Right atrium auricular region (tissue), 2 donors: ENCODE results near the gene OMG. TPM values are rescaled to one million over a fixed set of nuclear protein-coding genes. Genes with fewer than 3 reads are reported as not detected.

Experiments used
- DNase-seq: peaks from one replicate; pipeline ENCODE4 v3.0.0-alpha.2; 2019; ENCODE audit warnings: low spot score
- H3K27ac ChIP-seq, 2 donors: fragments of 200-600 bp; sonication (generic); 1 replicate in 1 of 2; 2 replicates in 1 of 2; pipeline ENCODE4 v1.5.1; 2016 to 2019
- H3K27me3 ChIP-seq, 2 donors: fragments of 200-600 bp; sonication (generic); one replicate each; pipeline versions ENCODE4 v1.5.1 to v1.6.0; 2017 to 2019
- H3K36me3 ChIP-seq: fragments of 200-600 bp; sonication (generic); one replicate; pipeline ENCODE4 v1.5.1; 2016
- H3K4me1 ChIP-seq, 2 donors: fragments of 200-600 bp; sonication (generic); one replicate each; pipeline versions ENCODE4 v1.5.1 to v1.6.0; 2017 to 2019
- H3K4me3 ChIP-seq, 2 donors: fragments of 200-600 bp; sonication (generic); 1 replicate in 1 of 2; 2 replicates in 1 of 2; pipeline ENCODE4 v1.5.1; 2017 to 2019; ENCODE audit warnings: mild to moderate bottlenecking in 1 of 2, moderate library complexity in 1 of 2
- H3K9me3 ChIP-seq, 2 donors: fragments of 200-600 bp; sonication (generic); one replicate each; pipeline ENCODE4 v1.5.1; 2019
- total RNA-seq, 2 donors: library from RNA; depleted of rRNA; stranded (reverse); fragments of >200 nt; gene quantifications; one replicate each; pipeline ENCODE4 v1.1.0, GENCODE V29; 2016
- TF ChIP-seq, protein P1 (sequence below), 2 donors: fragments of 200-600 bp; sonication (generic); IDR thresholded peaks; one replicate each; pipeline ENCODE4 v1.5.1; 2019; ENCODE audit warnings: antibody characterized with exemption in 2 of 2

The OMG gene
- total RNA-seq, 2 donors from 2014 or later: 0.47 to 0.74 TPM

- no peak overlapping the region for H3K4me3 ChIP-seq
- no peaks in the 10 kb centered on the region for H3K27me3 ChIP-seq
- H3K36me3 ChIP-seq: peaks cover 29% of the 10 kb centered on the region
- no peak for DNase-seq
- no peaks in the 10 kb centered on the region for H3K4me1 ChIP-seq
- TF ChIP-seq, protein P1, sequence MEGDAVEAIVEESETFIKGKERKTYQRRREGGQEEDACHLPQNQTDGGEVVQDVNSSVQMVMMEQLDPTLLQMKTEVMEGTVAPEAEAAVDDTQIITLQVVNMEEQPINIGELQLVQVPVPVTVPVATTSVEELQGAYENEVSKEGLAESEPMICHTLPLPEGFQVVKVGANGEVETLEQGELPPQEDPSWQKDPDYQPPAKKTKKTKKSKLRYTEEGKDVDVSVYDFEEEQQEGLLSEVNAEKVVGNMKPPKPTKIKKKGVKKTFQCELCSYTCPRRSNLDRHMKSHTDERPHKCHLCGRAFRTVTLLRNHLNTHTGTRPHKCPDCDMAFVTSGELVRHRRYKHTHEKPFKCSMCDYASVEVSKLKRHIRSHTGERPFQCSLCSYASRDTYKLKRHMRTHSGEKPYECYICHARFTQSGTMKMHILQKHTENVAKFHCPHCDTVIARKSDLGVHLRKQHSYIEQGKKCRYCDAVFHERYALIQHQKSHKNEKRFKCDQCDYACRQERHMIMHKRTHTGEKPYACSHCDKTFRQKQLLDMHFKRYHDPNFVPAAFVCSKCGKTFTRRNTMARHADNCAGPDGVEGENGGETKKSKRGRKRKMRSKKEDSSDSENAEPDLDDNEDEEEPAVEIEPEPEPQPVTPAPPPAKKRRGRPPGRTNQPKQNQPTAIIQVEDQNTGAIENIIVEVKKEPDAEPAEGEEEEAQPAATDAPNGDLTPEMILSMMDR (IDR thresholded peaks at IDR 0.05): no peak
- H3K9me3 ChIP-seq: no peaks in the 10 kb centered on the region
- H3K27ac ChIP-seq: no peak overlapping the region
Observed at GRCh38 chr17:31260151-31260550, 36.9 kb downstream of the OMG start.

DNA sequence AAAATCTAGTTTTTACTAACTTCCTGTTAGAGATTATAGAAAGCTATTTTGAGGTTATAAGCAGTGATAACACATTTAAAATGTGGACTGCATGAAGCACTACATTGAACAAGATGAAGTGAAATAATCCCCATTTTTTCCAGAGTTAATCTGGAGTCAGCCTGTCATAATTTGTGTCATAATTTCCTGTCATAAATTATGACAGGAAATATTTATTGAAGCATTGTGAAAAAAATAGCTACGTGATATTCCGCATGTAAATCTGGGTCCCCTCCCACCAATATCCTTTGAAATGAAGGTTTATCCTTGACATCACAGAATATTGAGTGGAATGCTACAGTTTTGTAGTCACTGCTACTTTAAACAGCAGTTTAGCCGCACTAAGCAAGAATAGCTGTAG lies 40.1 kb downstream of the OMG start:
- no peaks in the 10 kb centered on the region for H3K9me3 ChIP-seq
- H3K4me1 ChIP-seq: no peaks in the 10 kb centered on the region
- TF ChIP-seq, protein P1 (IDR thresholded peaks at IDR 0.05): no peak
- H3K36me3 ChIP-seq: peaks cover 24% of the 10 kb centered on the region
- no peaks in the 10 kb centered on the region for H3K27me3 ChIP-seq
- no peak overlapping the region for H3K4me3 ChIP-seq
- H3K27ac ChIP-seq: no peak overlapping the region
- DNase-seq: no peak

GRCh38 chr17:31254654-31255053 lies 42.4 kb downstream of the OMG start:
- H3K36me3 ChIP-seq: peaks cover 4% of the 10 kb centered on the region
- H3K4me3 ChIP-seq: no peak overlapping the region
- no peaks in the 10 kb centered on the region for H3K27me3 ChIP-seq
- TF ChIP-seq, protein P1 (IDR thresholded peaks at IDR 0.05): no peak
- peaks cover 0 to 15% of the 10 kb centered on the region in 2 donors for H3K4me1 ChIP-seq
- H3K9me3 ChIP-seq: no peaks in the 10 kb centered on the region
- H3K27ac ChIP-seq: no peak overlapping the region
- no peak for DNase-seq

DNA sequence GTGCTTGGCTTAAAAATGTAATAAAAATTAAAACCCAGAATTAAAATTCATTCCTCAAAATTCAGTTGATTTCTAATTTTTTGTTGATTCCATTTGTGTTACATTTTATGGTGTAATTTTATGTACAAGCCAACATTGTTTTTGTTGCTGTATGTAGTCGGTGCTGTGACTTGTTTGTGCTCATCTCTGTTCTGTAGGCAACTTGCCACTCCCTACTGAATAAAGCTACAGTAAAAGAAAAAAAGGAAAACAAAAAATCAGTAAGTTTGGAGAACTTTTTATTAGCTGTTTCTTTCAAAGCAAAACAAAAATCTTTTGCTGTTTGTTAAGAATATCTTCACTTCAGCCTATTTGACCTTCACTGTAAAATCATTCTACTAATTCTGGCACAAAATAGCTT lies 44.3 kb downstream of the OMG start:
- Histone ChIP-seq H3K4me3 (no peak overlapping the region), H3K36me3 (no peaks in the 10 kb centered on the region), H3K27me3 (no peaks in the 10 kb centered on the region), H3K4me1 (peaks cover 0 to 16% of the 10 kb centered on the region in 2 donors), H3K27ac (no peak overlapping the region), H3K9me3 (no peaks in the 10 kb centered on the region)
- no peak for DNase-seq
- TF ChIP-seq, protein P1 (IDR thresholded peaks at IDR 0.05): no peak

DNA sequence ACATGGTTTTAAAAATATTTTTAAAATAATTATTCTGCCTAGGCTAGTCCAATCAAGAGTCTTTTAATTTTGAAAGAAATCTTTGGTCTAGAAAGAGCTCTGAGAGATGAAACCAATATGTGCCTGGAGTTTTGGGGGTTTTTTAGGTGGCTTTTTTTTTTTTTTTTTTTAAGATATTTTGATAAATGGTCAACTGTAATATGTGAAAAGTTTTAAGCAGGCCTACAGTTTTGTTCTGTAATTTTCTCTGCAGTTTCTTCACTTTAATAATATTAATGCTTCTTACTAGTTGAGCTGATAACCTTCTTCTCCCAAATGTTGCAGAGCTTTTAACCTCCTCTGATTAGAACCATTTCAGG lies 45.1 kb downstream of the OMG start:
- TF ChIP-seq, protein P1 (IDR thresholded peaks at IDR 0.05): no peak
- no peak for DNase-seq
- Histone ChIP-seq H3K4me3 (no peak overlapping the region), H3K36me3 (no peaks in the 10 kb centered on the region), H3K4me1 (peaks cover 0 to 16% of the 10 kb centered on the region in 2 donors), H3K9me3 (no peaks in the 10 kb centered on the region), H3K27me3 (no peaks in the 10 kb centered on the region), H3K27ac (no peak overlapping the region)
